ENCODE data around the gene APBA2. TPM values are rescaled to one million over a fixed set of nuclear protein-coding genes. Genes with fewer than 3 reads are reported as not detected.

The APBA2 gene
- total RNA-seq, 5 donors from 2014 or later (not counting 1 experiment from before 2014, with no cell fraction given), result 78.9 to 118 (median 94.9) TPM

DNA sequence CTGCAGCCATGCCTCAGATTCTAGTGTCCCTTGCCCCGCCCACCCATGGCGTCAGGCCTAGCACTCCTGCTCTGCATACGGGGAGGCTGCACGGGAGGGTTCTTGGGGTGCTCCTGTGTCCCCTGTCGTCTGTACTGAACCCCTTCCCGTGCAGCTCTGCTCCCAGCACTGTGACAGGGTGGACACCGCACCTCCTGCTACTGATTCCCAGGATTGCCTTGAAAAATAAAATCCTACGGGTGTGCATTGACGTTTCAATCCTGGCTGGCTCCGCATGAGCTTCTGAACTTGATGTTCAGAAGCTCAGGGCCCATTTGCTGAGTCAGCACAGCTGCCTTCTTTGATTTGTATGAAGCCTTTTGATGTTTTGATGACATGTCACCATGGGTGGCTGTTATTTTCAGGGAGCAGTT lies 176.4 kb downstream of the APBA2 start:
- H3K4me3 Mint-ChIP-seq, result no peak overlapping the region
- peaks cover 31% of the 10 kb centered on the region for H3K36me3 Mint-ChIP-seq
- CTCF ChIA-PET, result no interaction called here
- Histone ChIP-seq H3K9me3 (no peaks in the 10 kb centered on the region), H3K27ac (ENCODE audit: low read length) (no peak overlapping the region), H3K27me3 (replicated peaks in 1 of 2; ENCODE audit: control insufficient read depth in 2 of 2, extremely low read depth in 1 of 2, insufficient read depth in 2 of 2, low read length in 1 of 2) (no peaks in the 10 kb centered on the region), H3K4me3 (ENCODE audit: control insufficient read depth in 1 of 2, extremely low read depth in 1 of 2, low read length in 1 of 2) (no peak overlapping the region), H3K36me3 (ENCODE audit: control insufficient read depth in 2 of 2, extremely low read depth in 1 of 2, insufficient read depth in 1 of 2, low read length in 1 of 2) (peaks cover 2 to 4% of the 10 kb centered on the region in 2 donors), H3K4me1 (ENCODE audit: control insufficient read depth in 1 of 2, extremely low read depth in 1 of 2, insufficient read depth in 2 of 2, low read length in 2 of 2) (peaks cover 0 to 36% of the 10 kb centered on the region in 2 experiments)
- no peak for ATAC-seq (replicated peaks in 1 of 4)
- POLR2A ChIA-PET, result no interaction called here
- no peaks in the 10 kb centered on the region for H3K27me3 Mint-ChIP-seq
- H3K9me3 Mint-ChIP-seq, result no peaks in the 10 kb centered on the region
- no peak overlapping the region for H3K27ac Mint-ChIP-seq
- peaks cover 43 to 69% (median 62%) of the 10 kb centered on the region in 3 donors for H3K4me1 Mint-ChIP-seq
- no peak for DNase-seq
- WGBS (ENCODE audit: insufficient coverage), result 92% methylated on average over 10 of the region's 10 CpGs

GRCh38 chr15:29062626-29063025 lies 176.9 kb downstream of the APBA2 start:
- Histone ChIP-seq H3K9me3 (no peaks in the 10 kb centered on the region), H3K4me1 (ENCODE audit: control insufficient read depth in 1 of 2, extremely low read depth in 1 of 2, insufficient read depth in 2 of 2, low read length in 2 of 2) (peaks cover 0 to 36% of the 10 kb centered on the region in 2 experiments), H3K36me3 (ENCODE audit: control insufficient read depth in 2 of 2, extremely low read depth in 1 of 2, insufficient read depth in 1 of 2, low read length in 1 of 2) (peaks cover 2 to 4% of the 10 kb centered on the region in 2 donors), H3K4me3 (ENCODE audit: control insufficient read depth in 1 of 2, extremely low read depth in 1 of 2, low read length in 1 of 2) (no peak overlapping the region), H3K27ac (ENCODE audit: low read length) (no peak overlapping the region), H3K27me3 (replicated peaks in 1 of 2; ENCODE audit: control insufficient read depth in 2 of 2, extremely low read depth in 1 of 2, insufficient read depth in 2 of 2, low read length in 1 of 2) (no peaks in the 10 kb centered on the region)
- Mint-ChIP-seq H3K9me3 (no peaks in the 10 kb centered on the region), H3K27ac (no peak overlapping the region), H3K36me3 (peaks cover 27% of the 10 kb centered on the region), H3K4me3 (no peak overlapping the region), H3K27me3 (no peaks in the 10 kb centered on the region), H3K4me1 (peaks cover 40 to 67% (median 59%) of the 10 kb centered on the region in 3 donors)
- ATAC-seq (replicated peaks in 1 of 4), result no peak
- ChIA-PET POLR2A (no interaction called here), CTCF (no interaction called here)
- WGBS (ENCODE audit: insufficient coverage), result 88% methylated on average over 3 of the region's 7 CpGs
- DNase-seq, result no peak

DNA sequence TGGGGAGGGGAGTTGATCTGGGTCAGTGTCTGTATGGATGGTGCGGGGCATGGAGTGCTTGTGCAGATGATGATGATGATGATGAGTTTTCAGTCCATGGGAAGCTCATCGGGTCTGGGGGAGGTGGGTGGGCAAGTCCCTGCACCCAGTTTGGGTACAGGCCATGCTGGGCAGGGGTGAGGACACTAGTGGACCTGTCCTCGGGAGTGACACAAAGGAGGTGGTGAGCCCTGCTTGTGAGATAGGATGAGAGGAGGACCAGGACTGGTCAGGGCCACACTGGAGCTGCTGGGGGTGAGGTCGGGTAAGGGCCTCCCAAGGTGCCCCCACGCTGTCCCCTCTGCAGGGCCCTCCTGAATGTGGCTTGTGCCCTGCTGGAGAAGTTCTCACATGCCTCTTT lies 177.9 kb downstream of the APBA2 start:
- no peaks in the 10 kb centered on the region for H3K9me3 ChIP-seq
- CTCF ChIA-PET, result interaction anchor here in 1 of 2 donors (0.6 kb wide), 1 partner anchor 193 kb away, joined by 4 read pairs; no protein-coding TSS in a partner anchor
- no peak overlapping the region for H3K27ac Mint-ChIP-seq
- peaks cover 2 to 4% of the 10 kb centered on the region in 2 donors for H3K36me3 ChIP-seq (ENCODE audit: control insufficient read depth in 2 of 2, extremely low read depth in 1 of 2, insufficient read depth in 1 of 2, low read length in 1 of 2)
- WGBS (ENCODE audit: insufficient coverage), result 88% methylated on average over 4 of the region's 5 CpGs
- POLR2A ChIA-PET, result no interaction called here
- ATAC-seq (replicated peaks in 1 of 4) (no peak), DNase-seq (no peak)
- H3K4me1 ChIP-seq (ENCODE audit: control insufficient read depth in 1 of 2, extremely low read depth in 1 of 2, insufficient read depth in 2 of 2, low read length in 2 of 2), result peaks cover 0 to 33% of the 10 kb centered on the region in 2 experiments
- no peaks in the 10 kb centered on the region for H3K27me3 Mint-ChIP-seq
- no peaks in the 10 kb centered on the region for H3K27me3 ChIP-seq (replicated peaks in 1 of 2; ENCODE audit: control insufficient read depth in 2 of 2, extremely low read depth in 1 of 2, insufficient read depth in 2 of 2, low read length in 1 of 2)
- H3K4me3 ChIP-seq (ENCODE audit: control insufficient read depth in 1 of 2, extremely low read depth in 1 of 2, low read length in 1 of 2), result no peak overlapping the region
- H3K36me3 Mint-ChIP-seq, result peaks cover 27% of the 10 kb centered on the region
- H3K9me3 Mint-ChIP-seq, result no peaks in the 10 kb centered on the region
- H3K27ac ChIP-seq (ENCODE audit: low read length), result no peak overlapping the region
- peaks cover 40 to 60% (median 52%) of the 10 kb centered on the region in 3 donors for H3K4me1 Mint-ChIP-seq
- no peak overlapping the region for H3K4me3 Mint-ChIP-seq

DNA sequence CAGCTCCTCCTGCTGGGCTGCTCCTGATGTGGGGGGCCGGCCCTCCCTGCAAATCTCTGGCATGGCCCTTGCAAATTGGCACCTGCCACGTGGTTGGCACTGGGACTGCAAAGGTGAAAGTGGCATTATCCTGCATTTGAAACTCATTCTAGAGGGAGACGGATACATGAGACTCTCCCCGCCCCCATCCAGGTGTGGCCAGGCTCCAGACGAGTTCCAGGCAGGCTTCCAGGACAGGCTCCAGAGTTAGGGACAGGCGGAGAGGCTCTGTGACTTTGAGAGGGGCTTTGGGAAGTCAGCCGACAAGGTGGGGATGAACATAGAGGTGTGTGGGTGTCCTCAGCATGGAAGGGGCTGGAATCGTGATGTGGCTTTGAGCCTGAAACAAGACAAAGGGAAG lies 178.5 kb downstream of the APBA2 start:
- no peak overlapping the region for H3K27ac Mint-ChIP-seq
- DNase-seq, result no peak
- no peaks in the 10 kb centered on the region for H3K27me3 Mint-ChIP-seq
- ChIA-PET POLR2A (no interaction called here), CTCF (no interaction called here)
- Histone ChIP-seq H3K4me3 (ENCODE audit: control insufficient read depth in 1 of 2, extremely low read depth in 1 of 2, low read length in 1 of 2) (no peak overlapping the region), H3K27ac (ENCODE audit: low read length) (no peak overlapping the region), H3K36me3 (ENCODE audit: control insufficient read depth in 2 of 2, extremely low read depth in 1 of 2, insufficient read depth in 1 of 2, low read length in 1 of 2) (peaks cover 2 to 4% of the 10 kb centered on the region in 2 donors), H3K27me3 (replicated peaks in 1 of 2; ENCODE audit: control insufficient read depth in 2 of 2, extremely low read depth in 1 of 2, insufficient read depth in 2 of 2, low read length in 1 of 2) (no peaks in the 10 kb centered on the region), H3K4me1 (ENCODE audit: control insufficient read depth in 1 of 2, extremely low read depth in 1 of 2, insufficient read depth in 2 of 2, low read length in 2 of 2) (peaks cover 0 to 33% of the 10 kb centered on the region in 2 experiments), H3K9me3 (no peaks in the 10 kb centered on the region)
- no peak for ATAC-seq (replicated peaks in 1 of 4)
- H3K4me1 Mint-ChIP-seq, result peaks cover 37 to 55% (median 48%) of the 10 kb centered on the region in 3 donors
- no peak overlapping the region for H3K4me3 Mint-ChIP-seq
- 89% methylated on average over 8 of the region's 8 CpGs for WGBS (ENCODE audit: insufficient coverage)
- H3K36me3 Mint-ChIP-seq, result peaks cover 31% of the 10 kb centered on the region
- H3K9me3 Mint-ChIP-seq, result peaks cover 0 to 6% (median 4%) of the 10 kb centered on the region in 3 donors

DNA sequence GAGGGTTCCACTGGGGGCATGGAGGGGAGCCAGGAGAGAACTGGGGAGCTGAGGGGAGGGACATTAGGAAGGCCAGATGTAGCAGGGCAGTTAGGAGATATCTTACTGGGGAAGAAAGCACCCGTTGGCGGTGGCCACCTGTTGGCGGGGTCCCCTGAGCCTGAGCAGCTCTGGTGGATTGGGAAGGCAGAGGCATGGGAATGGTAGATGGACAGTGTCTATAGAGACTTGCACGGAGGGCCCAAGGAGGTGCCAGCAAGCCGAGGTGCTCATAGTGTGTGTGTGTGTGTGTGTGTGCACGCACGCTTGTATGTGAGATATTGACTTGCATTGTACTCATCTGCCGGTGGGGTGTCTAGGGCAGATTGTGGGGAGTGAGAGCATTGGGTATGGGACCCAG lies 179.0 kb downstream of the APBA2 start:
- H3K4me3 Mint-ChIP-seq, result no peak overlapping the region
- no peak for ATAC-seq (replicated peaks in 1 of 4)
- peaks cover 37 to 54% (median 48%) of the 10 kb centered on the region in 3 donors for H3K4me1 Mint-ChIP-seq
- H3K4me1 ChIP-seq (ENCODE audit: control insufficient read depth in 1 of 2, extremely low read depth in 1 of 2, insufficient read depth in 2 of 2, low read length in 2 of 2), result peaks cover 0 to 31% of the 10 kb centered on the region in 2 experiments
- ChIA-PET POLR2A (no interaction called here), CTCF (no interaction called here)
- H3K36me3 ChIP-seq (ENCODE audit: control insufficient read depth in 2 of 2, extremely low read depth in 1 of 2, insufficient read depth in 1 of 2, low read length in 1 of 2), result peaks cover 2 to 4% of the 10 kb centered on the region in 2 donors
- H3K9me3 Mint-ChIP-seq, result peaks cover 0 to 7% (median 4%) of the 10 kb centered on the region in 3 donors
- no peak overlapping the region for H3K27ac ChIP-seq (ENCODE audit: low read length)
- 96% methylated on average over 8 of the region's 8 CpGs for WGBS (ENCODE audit: insufficient coverage)
- H3K4me3 ChIP-seq (ENCODE audit: control insufficient read depth in 1 of 2, extremely low read depth in 1 of 2, low read length in 1 of 2), result no peak overlapping the region
- peaks cover 35% of the 10 kb centered on the region for H3K36me3 Mint-ChIP-seq
- DNase-seq, result no peak
- no peaks in the 10 kb centered on the region for H3K9me3 ChIP-seq
- H3K27me3 Mint-ChIP-seq, result no peaks in the 10 kb centered on the region
- no peak overlapping the region for H3K27ac Mint-ChIP-seq
- H3K27me3 ChIP-seq (replicated peaks in 1 of 2; ENCODE audit: control insufficient read depth in 2 of 2, extremely low read depth in 1 of 2, insufficient read depth in 2 of 2, low read length in 1 of 2), result no peaks in the 10 kb centered on the region

GRCh38 chr15:29065571-29065970 lies 179.8 kb downstream of the APBA2 start:
- Mint-ChIP-seq H3K4me3 (no peak overlapping the region), H3K4me1 (peaks cover 33 to 46% (median 42%) of the 10 kb centered on the region in 3 donors), H3K27ac (no peak overlapping the region), H3K36me3 (peaks cover 37% of the 10 kb centered on the region), H3K9me3 (peaks cover 0 to 7% (median 4%) of the 10 kb centered on the region in 3 donors), H3K27me3 (no peaks in the 10 kb centered on the region)
- WGBS (ENCODE audit: insufficient coverage), result 87% methylated on average over 5 of the region's 5 CpGs
- Histone ChIP-seq H3K4me1 (ENCODE audit: control insufficient read depth in 1 of 2, extremely low read depth in 1 of 2, insufficient read depth in 2 of 2, low read length in 2 of 2) (peaks cover 0 to 27% of the 10 kb centered on the region in 2 experiments), H3K27me3 (replicated peaks in 1 of 2; ENCODE audit: control insufficient read depth in 2 of 2, extremely low read depth in 1 of 2, insufficient read depth in 2 of 2, low read length in 1 of 2) (no peaks in the 10 kb centered on the region), H3K27ac (ENCODE audit: low read length) (no peak overlapping the region), H3K9me3 (no peaks in the 10 kb centered on the region), H3K36me3 (ENCODE audit: control insufficient read depth in 2 of 2, extremely low read depth in 1 of 2, insufficient read depth in 1 of 2, low read length in 1 of 2) (peaks cover 2 to 4% of the 10 kb centered on the region in 2 donors), H3K4me3 (ENCODE audit: control insufficient read depth in 1 of 2, extremely low read depth in 1 of 2, low read length in 1 of 2) (no peak overlapping the region)
- ChIA-PET CTCF (no interaction called here), POLR2A (no interaction called here)
- no peak for ATAC-seq (replicated peaks in 1 of 4)
- no peak for DNase-seq

GRCh38 chr15:29066310-29066709 lies 180.5 kb downstream of the APBA2 start:
- no peak overlapping the region for H3K4me3 Mint-ChIP-seq
- Histone ChIP-seq H3K4me1 (ENCODE audit: control insufficient read depth in 1 of 2, extremely low read depth in 1 of 2, insufficient read depth in 2 of 2, low read length in 2 of 2) (peaks cover 0 to 22% of the 10 kb centered on the region in 2 experiments), H3K27me3 (replicated peaks in 1 of 2; ENCODE audit: control insufficient read depth in 2 of 2, extremely low read depth in 1 of 2, insufficient read depth in 2 of 2, low read length in 1 of 2) (no peaks in the 10 kb centered on the region), H3K36me3 (ENCODE audit: control insufficient read depth in 2 of 2, extremely low read depth in 1 of 2, insufficient read depth in 1 of 2, low read length in 1 of 2) (peaks cover 0 to 2% of the 10 kb centered on the region in 2 donors), H3K9me3 (no peaks in the 10 kb centered on the region), H3K4me3 (ENCODE audit: control insufficient read depth in 1 of 2, extremely low read depth in 1 of 2, low read length in 1 of 2) (no peak overlapping the region), H3K27ac (ENCODE audit: low read length) (no peak overlapping the region)
- ChIA-PET CTCF (no interaction called here), POLR2A (no interaction called here)
- peaks cover 0 to 7% (median 4%) of the 10 kb centered on the region in 3 donors for H3K9me3 Mint-ChIP-seq
- no peak for DNase-seq
- H3K27ac Mint-ChIP-seq, result peak overlapping the region in 1 of 2 donors; percentile 24
- H3K27me3 Mint-ChIP-seq, result no peaks in the 10 kb centered on the region
- peaks cover 32 to 42% (median 37%) of the 10 kb centered on the region in 3 donors for H3K4me1 Mint-ChIP-seq
- peaks cover 35% of the 10 kb centered on the region for H3K36me3 Mint-ChIP-seq
- WGBS (ENCODE audit: insufficient coverage), result 79% methylated on average over 3 of the region's 5 CpGs
- no peak for ATAC-seq (replicated peaks in 1 of 4)
